ENCODE data around the gene SERPINB11.
"Not testable (repeated sequence)": the region's sequence is repeated elsewhere in the genome, so short reads cannot be mapped to it uniquely, and the experiment has no call there.

The SERPINB11 gene

GRCh38 chr18:63758615-63759240 is 56.0 kb downstream of the SERPINB11 start:
- no peak for TF ChIP-seq CTCF (conservative IDR thresholded peaks at IDR 0.05)
- no peak overlapping the region for H3K27ac ChIP-seq

GRCh38 chr18:63759786-63760185 is 57.0 kb downstream of the SERPINB11 start:
- not testable (repeated sequence) for H3K27ac ChIP-seq

- TF ChIP-seq CTCF (conservative IDR thresholded peaks at IDR 0.05), result no peak
These were observed 59.8 kb downstream of the SERPINB11 start for GRCh38 chr18:63762518-63762917.

GRCh38 chr18:63763831-63764600 is 61.3 kb downstream of the SERPINB11 start:
- TF ChIP-seq CTCF (conservative IDR thresholded peaks at IDR 0.05), result no peak
- no peak overlapping the region for H3K27ac ChIP-seq

More at GRCh38 chr18:63762518-63762917, 59.8 kb downstream of the SERPINB11 start:
- no peak overlapping the region for H3K27ac ChIP-seq

- no peak for TF ChIP-seq CTCF (conservative IDR thresholded peaks at IDR 0.05)
- H3K27ac ChIP-seq, result no peak overlapping the region
These were observed 63.1 kb downstream of the SERPINB11 start for GRCh38 chr18:63765837-63766236.
